ENCODE measurements around the gene C14orf132.

C14orf132 gene

GRCh38 chr14:96052541-96053247 is 13.5 kb downstream of the C14orf132 start:
- TF ChIP-seq CTCF (IDR thresholded peaks at IDR 0.05; ENCODE audit: low read depth, low read length) = no peak
- no peak for DNase-seq (ENCODE audit: extremely low read depth, low read depth)

GRCh38 chr14:96053248-96053599 is 14.1 kb downstream of the C14orf132 start:
- TF ChIP-seq CTCF (IDR thresholded peaks at IDR 0.05; ENCODE audit: low read depth, low read length) = no peak
- DNase-seq (ENCODE audit: extremely low read depth, low read depth) = no peak

- peak; percentile 86 for DNase-seq (ENCODE audit: extremely low read depth, low read depth)
- no peak for TF ChIP-seq CTCF (IDR thresholded peaks at IDR 0.05; ENCODE audit: low read depth, low read length)
These were observed 14.6 kb downstream of the C14orf132 start for GRCh38 chr14:96053600-96054381.

- no peak for DNase-seq (ENCODE audit: extremely low read depth, low read depth)
- TF ChIP-seq CTCF (IDR thresholded peaks at IDR 0.05; ENCODE audit: low read depth, low read length) = no peak
These were observed 15.5 kb downstream of the C14orf132 start for GRCh38 chr14:96054661-96055060.

- TF ChIP-seq CTCF (IDR thresholded peaks at IDR 0.05; ENCODE audit: low read depth, low read length) = no peak
- no peak for DNase-seq (ENCODE audit: extremely low read depth, low read depth)
These were observed 16.0 kb downstream of the C14orf132 start for GRCh38 chr14:96055065-96055752.

GRCh38 chr14:96055753-96056508 is 16.8 kb downstream of the C14orf132 start:
- no peak for DNase-seq (ENCODE audit: extremely low read depth, low read depth)
- no peak for TF ChIP-seq CTCF (IDR thresholded peaks at IDR 0.05; ENCODE audit: low read depth, low read length)
